ENCODE results near the gene CTNNA3. TPM values are rescaled to one million over a fixed set of nuclear protein-coding genes. Genes with fewer than 3 reads are reported as not detected.

CTNNA3 gene
- total and polyA plus RNA-seq, 2 donors (not counting 1 experiment from before 2014, with no cell fraction given) = not detected

DNA sequence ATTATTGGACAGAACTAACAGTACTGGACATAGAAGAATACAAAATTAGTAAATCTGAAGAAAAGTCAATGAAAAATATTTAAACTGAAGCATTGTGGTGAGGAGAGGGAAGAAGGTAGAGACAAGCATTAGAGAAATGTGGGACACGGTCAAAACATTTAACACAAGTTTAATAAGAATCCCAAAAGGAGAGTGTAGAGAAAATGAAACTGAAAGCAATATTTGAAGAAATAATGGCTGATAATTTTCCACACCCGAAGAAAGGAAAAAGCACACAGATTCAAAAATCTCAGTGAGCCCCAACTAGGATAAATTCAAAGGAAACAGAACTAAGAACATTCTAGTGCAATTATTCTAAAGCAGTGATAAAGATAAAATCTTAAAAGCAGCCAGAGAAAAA is 896.5 kb downstream of the CTNNA3 start:
- TF ChIP-seq CTCF (conservative IDR thresholded peaks at IDR 0.05 in 1 of 2, IDR thresholded peaks at IDR 0.05 in 1 of 2; ENCODE audit: low read depth in 1 of 2, low read length in 2 of 2) (no peak), EZH2 (IDR thresholded peaks at IDR 0.05; ENCODE audit: low read length, missing control alignments) (no peak)
- H3K4me3 ChIP-seq (replicated peaks in 1 of 4; ENCODE audit: control extremely low read depth in 1 of 4, insufficient read depth in 1 of 4, low read depth in 3 of 4, low read length in 4 of 4) = peak overlapping the region; percentile 0 to 41 (median 15)
- no peaks in the 10 kb centered on the region for H4K20me1 ChIP-seq (ENCODE audit: control insufficient read depth, extremely low read depth, insufficient read depth, low read length)
- H3K27me3 ChIP-seq (ENCODE audit: control insufficient read depth, insufficient read depth, low read length) = no peaks in the 10 kb centered on the region
- H3K36me3 ChIP-seq (ENCODE audit: control insufficient read depth, insufficient read depth, low read length) = no peaks in the 10 kb centered on the region
- no peak overlapping the region for H3K9ac ChIP-seq (ENCODE audit: insufficient read depth, low read length)
- no peaks in the 10 kb centered on the region for H3K79me2 ChIP-seq (ENCODE audit: control insufficient read depth, insufficient read depth, low read length)
- H3K9me3 ChIP-seq (ENCODE audit: control insufficient read depth, insufficient read depth, low read depth, low read length) = no peaks in the 10 kb centered on the region
- H3K4me1 ChIP-seq (ENCODE audit: control insufficient read depth, extremely low read depth, insufficient read depth, low read length) = no peaks in the 10 kb centered on the region
- H2AFZ ChIP-seq (ENCODE audit: low read length) = peak overlapping the region; percentile 81
- peak overlapping the region; percentile 2 for H3K27ac ChIP-seq (ENCODE audit: insufficient read depth, low read length)
- H3K4me2 ChIP-seq (ENCODE audit: extremely low read depth, insufficient read depth, low read length) = peak overlapping the region; percentile 63
- peak in 1 of 2 donors; percentile 24 for DNase-seq (ENCODE audit: low read depth in 2 of 2)

- Histone ChIP-seq H3K79me2 (ENCODE audit: control insufficient read depth, insufficient read depth, low read length) (no peaks in the 10 kb centered on the region), H3K4me1 (ENCODE audit: control insufficient read depth, extremely low read depth, insufficient read depth, low read length) (no peaks in the 10 kb centered on the region), H3K9me3 (ENCODE audit: control insufficient read depth, insufficient read depth, low read depth, low read length) (no peaks in the 10 kb centered on the region), H3K27me3 (ENCODE audit: control insufficient read depth, insufficient read depth, low read length) (no peaks in the 10 kb centered on the region), H3K4me3 (replicated peaks in 1 of 4; ENCODE audit: control extremely low read depth in 1 of 4, insufficient read depth in 1 of 4, low read depth in 3 of 4, low read length in 4 of 4) (no peak overlapping the region), H3K4me2 (ENCODE audit: extremely low read depth, insufficient read depth, low read length) (no peak overlapping the region), H2AFZ (ENCODE audit: low read length) (no peak overlapping the region), H3K27ac (ENCODE audit: insufficient read depth, low read length) (no peak overlapping the region), H3K9ac (ENCODE audit: insufficient read depth, low read length) (no peak overlapping the region), H3K36me3 (ENCODE audit: control insufficient read depth, insufficient read depth, low read length) (no peaks in the 10 kb centered on the region), H4K20me1 (ENCODE audit: control insufficient read depth, extremely low read depth, insufficient read depth, low read length) (no peaks in the 10 kb centered on the region)
- DNase-seq (ENCODE audit: low read depth in 2 of 2) = peak in 1 of 2 donors; percentile 69
- no peak for TF ChIP-seq EZH2 (IDR thresholded peaks at IDR 0.05; ENCODE audit: low read length, missing control alignments)
- no peak for TF ChIP-seq CTCF (conservative IDR thresholded peaks at IDR 0.05 in 1 of 2, IDR thresholded peaks at IDR 0.05 in 1 of 2; ENCODE audit: low read depth in 1 of 2, low read length in 2 of 2)
Observed at GRCh38 chr10:66795866-66796265, 900.1 kb downstream of the CTNNA3 start.

DNA sequence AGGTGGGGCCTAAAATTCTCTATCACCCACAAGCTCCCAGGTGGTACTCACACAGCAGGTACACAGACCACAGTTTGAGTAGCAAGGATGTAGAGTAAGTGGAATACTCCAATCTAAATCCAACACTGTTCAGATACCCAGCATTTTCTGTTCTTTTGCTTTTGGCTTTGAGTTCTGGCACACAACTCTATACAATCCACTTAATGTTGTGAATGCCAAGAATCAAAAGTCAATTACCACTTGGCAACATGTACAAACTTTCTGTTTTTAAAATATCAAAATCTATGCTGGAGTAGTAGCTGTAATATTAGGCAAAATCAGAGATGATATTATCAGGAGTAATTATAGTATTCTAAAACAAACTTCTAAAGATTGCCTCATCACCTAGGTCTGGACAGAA is 903.6 kb downstream of the CTNNA3 start:
- Histone ChIP-seq H3K4me3 (replicated peaks in 1 of 4; ENCODE audit: control extremely low read depth in 1 of 4, insufficient read depth in 1 of 4, low read depth in 3 of 4, low read length in 4 of 4) (no peak overlapping the region), H4K20me1 (ENCODE audit: control insufficient read depth, extremely low read depth, insufficient read depth, low read length) (no peaks in the 10 kb centered on the region), H3K9ac (ENCODE audit: insufficient read depth, low read length) (no peak overlapping the region), H3K27ac (ENCODE audit: insufficient read depth, low read length) (no peak overlapping the region), H3K79me2 (ENCODE audit: control insufficient read depth, insufficient read depth, low read length) (no peaks in the 10 kb centered on the region), H3K4me1 (ENCODE audit: control insufficient read depth, extremely low read depth, insufficient read depth, low read length) (no peaks in the 10 kb centered on the region), H3K27me3 (ENCODE audit: control insufficient read depth, insufficient read depth, low read length) (no peaks in the 10 kb centered on the region), H3K9me3 (ENCODE audit: control insufficient read depth, insufficient read depth, low read depth, low read length) (no peaks in the 10 kb centered on the region), H2AFZ (ENCODE audit: low read length) (no peak overlapping the region), H3K36me3 (ENCODE audit: control insufficient read depth, insufficient read depth, low read length) (no peaks in the 10 kb centered on the region), H3K4me2 (ENCODE audit: extremely low read depth, insufficient read depth, low read length) (no peak overlapping the region)
- TF ChIP-seq EZH2 (IDR thresholded peaks at IDR 0.05; ENCODE audit: low read length, missing control alignments) = no peak
- no peak for TF ChIP-seq CTCF (conservative IDR thresholded peaks at IDR 0.05 in 1 of 2, IDR thresholded peaks at IDR 0.05 in 1 of 2; ENCODE audit: low read depth in 1 of 2, low read length in 2 of 2)
- no peak for DNase-seq (ENCODE audit: low read depth in 2 of 2)
